Measurements from ENCODE around the gene ACTA1. TPM values are rescaled to one million over a fixed set of nuclear protein-coding genes. Genes with fewer than 3 reads are reported as not detected.
"Not testable (repeated sequence)": the region's sequence is repeated elsewhere in the genome, so short reads cannot be mapped to it uniquely, and the experiment has no call there.

ACTA1 gene
- total RNA-seq, 1 donor from 2014 or later: 19.0 TPM

DNA sequence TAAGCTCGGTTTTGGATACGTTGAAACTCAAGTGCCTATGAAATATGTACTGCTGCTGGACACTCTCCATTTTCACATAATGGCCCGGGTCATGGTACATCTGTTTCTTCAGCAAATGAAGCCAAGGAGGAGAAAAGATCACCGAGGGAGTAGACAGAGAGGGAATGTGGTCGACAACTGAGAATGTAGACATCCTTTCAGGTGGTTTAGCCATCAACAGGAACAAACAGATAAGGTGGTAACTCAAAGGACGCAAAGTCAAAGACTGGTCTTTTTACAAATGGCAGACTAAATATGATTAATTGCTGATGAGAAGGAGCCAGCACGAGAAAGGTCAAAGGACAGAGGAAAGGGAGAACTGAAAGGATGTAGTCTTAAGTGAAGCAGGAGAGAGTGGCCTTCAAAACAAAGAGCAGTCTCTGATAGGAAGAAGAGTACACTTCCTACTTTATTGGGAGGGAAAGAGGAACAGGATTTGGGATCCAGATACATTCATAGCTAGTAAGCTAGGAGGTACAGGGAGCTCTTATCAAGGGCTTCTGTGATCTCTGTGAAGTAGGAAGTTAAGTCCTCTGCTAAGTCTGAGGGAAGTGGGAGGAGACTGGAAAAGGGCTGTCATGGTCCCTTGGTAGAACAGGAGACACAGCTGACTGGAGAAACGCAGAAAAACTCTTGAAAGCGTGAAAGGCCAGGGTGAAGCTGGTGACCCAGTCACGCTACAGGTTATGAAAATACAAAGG is 45.9 kb upstream of the ACTA1 start:
- H3K4me2 ChIP-seq (ENCODE audit: low read length): no peak overlapping the region
- Mint-ChIP-seq H3K27me3 (ENCODE audit: low read depth, unreplicated experiment) (no peaks in the 10 kb centered on the region), H3K4me1 (ENCODE audit: low read depth, unreplicated experiment) (no peaks in the 10 kb centered on the region), H3K27ac (ENCODE audit: unreplicated experiment) (no peak overlapping the region), H3K9me3 (ENCODE audit: unreplicated experiment) (no peaks in the 10 kb centered on the region), H3K4me3 (ENCODE audit: unreplicated experiment) (no peak overlapping the region), H3K36me3 (ENCODE audit: low read depth, unreplicated experiment) (peaks cover 9% of the 10 kb centered on the region)
- H3K9me3 ChIP-seq (ENCODE audit: insufficient read depth, low read depth, low read length): no peaks in the 10 kb centered on the region
- DNase-seq (ENCODE audit: low read depth): no peak
- no peaks in the 10 kb centered on the region for H3K4me1 ChIP-seq (ENCODE audit: insufficient read depth, low read length)
- H3K4me3 ChIP-seq (ENCODE audit: insufficient read depth, low read depth, low read length): no peak overlapping the region
- no peak for FAIRE-seq
- no peaks in the 10 kb centered on the region for H3K27me3 ChIP-seq (ENCODE audit: insufficient read depth, low read length)
- H4K20me1 ChIP-seq (ENCODE audit: insufficient read depth, low read length): peaks cover 14% of the 10 kb centered on the region
- no peaks in the 10 kb centered on the region for H3K79me2 ChIP-seq (ENCODE audit: insufficient read depth, low read length)
- H2AFZ ChIP-seq (ENCODE audit: low read depth, low read length): no peak overlapping the region
- H3K36me3 ChIP-seq (ENCODE audit: insufficient read depth, low read length): peaks cover 19% of the 10 kb centered on the region
- no peak overlapping the region for H3K27ac ChIP-seq (ENCODE audit: low read depth, low read length)
- no peak overlapping the region for H3K9ac ChIP-seq (ENCODE audit: low read length)
- TF ChIP-seq, protein P1, sequence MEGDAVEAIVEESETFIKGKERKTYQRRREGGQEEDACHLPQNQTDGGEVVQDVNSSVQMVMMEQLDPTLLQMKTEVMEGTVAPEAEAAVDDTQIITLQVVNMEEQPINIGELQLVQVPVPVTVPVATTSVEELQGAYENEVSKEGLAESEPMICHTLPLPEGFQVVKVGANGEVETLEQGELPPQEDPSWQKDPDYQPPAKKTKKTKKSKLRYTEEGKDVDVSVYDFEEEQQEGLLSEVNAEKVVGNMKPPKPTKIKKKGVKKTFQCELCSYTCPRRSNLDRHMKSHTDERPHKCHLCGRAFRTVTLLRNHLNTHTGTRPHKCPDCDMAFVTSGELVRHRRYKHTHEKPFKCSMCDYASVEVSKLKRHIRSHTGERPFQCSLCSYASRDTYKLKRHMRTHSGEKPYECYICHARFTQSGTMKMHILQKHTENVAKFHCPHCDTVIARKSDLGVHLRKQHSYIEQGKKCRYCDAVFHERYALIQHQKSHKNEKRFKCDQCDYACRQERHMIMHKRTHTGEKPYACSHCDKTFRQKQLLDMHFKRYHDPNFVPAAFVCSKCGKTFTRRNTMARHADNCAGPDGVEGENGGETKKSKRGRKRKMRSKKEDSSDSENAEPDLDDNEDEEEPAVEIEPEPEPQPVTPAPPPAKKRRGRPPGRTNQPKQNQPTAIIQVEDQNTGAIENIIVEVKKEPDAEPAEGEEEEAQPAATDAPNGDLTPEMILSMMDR (IDR thresholded peaks at IDR 0.05; ENCODE audit: insufficient read depth, low read depth, low read length): no peak
- TF ChIP-seq EZH2 (IDR thresholded peaks at IDR 0.05; ENCODE audit: insufficient read depth, low read length): no peak

DNA sequence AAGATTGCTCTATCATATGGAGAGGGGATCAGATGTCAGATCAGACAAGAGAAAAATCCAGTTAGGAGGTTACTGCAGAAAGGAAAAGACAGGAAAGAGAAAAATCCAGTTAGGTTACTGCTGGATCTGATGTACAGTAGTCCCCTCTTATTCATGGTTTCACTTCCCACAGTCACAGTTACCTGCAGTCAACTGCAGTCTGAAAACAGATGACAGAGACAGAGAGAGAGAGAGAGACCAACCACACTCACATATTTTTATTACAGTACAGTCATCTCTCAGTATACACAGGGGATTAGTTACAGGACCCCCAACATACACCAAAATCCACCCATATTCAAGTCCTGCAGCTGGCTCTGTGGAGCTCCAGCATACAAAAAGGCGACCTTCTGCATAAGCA is 45.0 kb upstream of the ACTA1 start:
- no peaks in the 10 kb centered on the region for H3K27me3 ChIP-seq (ENCODE audit: insufficient read depth, low read length)
- Mint-ChIP-seq H3K36me3 (ENCODE audit: low read depth, unreplicated experiment) (peaks cover 10% of the 10 kb centered on the region), H3K27me3 (ENCODE audit: low read depth, unreplicated experiment) (no peaks in the 10 kb centered on the region), H3K4me3 (ENCODE audit: unreplicated experiment) (no peak overlapping the region), H3K27ac (ENCODE audit: unreplicated experiment) (no peak overlapping the region), H3K4me1 (ENCODE audit: low read depth, unreplicated experiment) (no peaks in the 10 kb centered on the region), H3K9me3 (ENCODE audit: unreplicated experiment) (no peaks in the 10 kb centered on the region)
- H3K4me2 ChIP-seq (ENCODE audit: low read length): no peak overlapping the region
- no peak overlapping the region for H3K9ac ChIP-seq (ENCODE audit: low read length)
- no peak for FAIRE-seq
- H3K4me3 ChIP-seq (ENCODE audit: insufficient read depth, low read depth, low read length): no peak overlapping the region
- peaks cover 14% of the 10 kb centered on the region for H4K20me1 ChIP-seq (ENCODE audit: insufficient read depth, low read length)
- H3K79me2 ChIP-seq (ENCODE audit: insufficient read depth, low read length): no peaks in the 10 kb centered on the region
- no peaks in the 10 kb centered on the region for H3K4me1 ChIP-seq (ENCODE audit: insufficient read depth, low read length)
- DNase-seq (ENCODE audit: low read depth): no peak
- H3K27ac ChIP-seq (ENCODE audit: low read depth, low read length): no peak overlapping the region
- peaks cover 23% of the 10 kb centered on the region for H3K36me3 ChIP-seq (ENCODE audit: insufficient read depth, low read length)
- no peak overlapping the region for H2AFZ ChIP-seq (ENCODE audit: low read depth, low read length)
- no peaks in the 10 kb centered on the region for H3K9me3 ChIP-seq (ENCODE audit: insufficient read depth, low read depth, low read length)
- TF ChIP-seq EZH2 (IDR thresholded peaks at IDR 0.05; ENCODE audit: insufficient read depth, low read length): no peak
- TF ChIP-seq, protein P1 (IDR thresholded peaks at IDR 0.05; ENCODE audit: insufficient read depth, low read depth, low read length): no peak

DNA sequence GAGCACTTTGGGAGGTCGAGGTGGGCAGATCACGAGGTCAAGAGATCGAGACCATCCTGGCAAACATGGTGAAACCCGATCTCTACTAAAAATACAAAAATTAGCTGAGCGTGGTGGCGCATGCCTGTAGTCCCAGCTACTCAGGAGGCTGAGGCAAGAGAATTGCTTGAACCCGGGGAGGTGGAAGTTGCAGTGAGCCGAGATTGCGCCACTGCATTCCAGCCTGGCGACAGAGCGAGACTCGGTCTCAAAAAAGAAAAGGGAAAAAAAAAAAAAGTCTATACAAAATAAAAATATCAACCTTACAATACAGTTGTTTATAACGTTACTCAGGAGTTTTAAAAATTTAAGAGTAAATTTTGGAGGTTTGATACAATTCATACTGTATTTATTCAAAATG is 42.0 kb upstream of the ACTA1 start:
- not testable (repeated sequence) for H3K27ac Mint-ChIP-seq (ENCODE audit: unreplicated experiment); DNase-seq (ENCODE audit: low read depth); H3K9me3 ChIP-seq (ENCODE audit: insufficient read depth, low read depth, low read length); H3K9me3 Mint-ChIP-seq (ENCODE audit: unreplicated experiment); H3K27me3 ChIP-seq (ENCODE audit: insufficient read depth, low read length); H3K4me2 ChIP-seq (ENCODE audit: low read length); FAIRE-seq; H3K4me1 Mint-ChIP-seq (ENCODE audit: low read depth, unreplicated experiment); H3K4me3 Mint-ChIP-seq (ENCODE audit: unreplicated experiment); H3K27ac ChIP-seq (ENCODE audit: low read depth, low read length); H3K79me2 ChIP-seq (ENCODE audit: insufficient read depth, low read length); H3K4me1 ChIP-seq (ENCODE audit: insufficient read depth, low read length); H3K4me3 ChIP-seq (ENCODE audit: insufficient read depth, low read depth, low read length); H3K9ac ChIP-seq (ENCODE audit: low read length); H2AFZ ChIP-seq (ENCODE audit: low read depth, low read length); H3K36me3 Mint-ChIP-seq (ENCODE audit: low read depth, unreplicated experiment); H3K27me3 Mint-ChIP-seq (ENCODE audit: low read depth, unreplicated experiment)
- Histone ChIP-seq H3K36me3 (ENCODE audit: insufficient read depth, low read length) (peaks cover 24% of the 10 kb centered on the region), H4K20me1 (ENCODE audit: insufficient read depth, low read length) (peaks cover 14% of the 10 kb centered on the region)

Measured in astrocyte (in vitro differentiated cells and primary cell).